Mesenchymal stem cell (in vitro differentiated cells and primary cell): ENCODE results near the gene SLC25A29.

Experiments
- DNase-seq: peaks from one replicate; pipeline ENCODE4 v3.0.0-alpha.2; 2013
- H2AFZ ChIP-seq: one replicate; pipeline ENCODE4 v1.6.1; 2013; ENCODE audit warnings: low read depth, mild to moderate bottlenecking, control low read depth, inconsistent platforms, low read length, moderate library complexity
- H2AK5ac ChIP-seq: 2 replicates; pipeline ENCODE4 v1.6.1; 2013; ENCODE audit warnings: low read length, moderate library complexity, mild to moderate bottlenecking, inconsistent platforms; ENCODE audit not compliant: severe bottlenecking
- H2BK120ac ChIP-seq: one replicate; pipeline ENCODE4 v1.6.1; 2013; ENCODE audit warnings: low read depth, mild to moderate bottlenecking, inconsistent platforms, low read length, moderate library complexity
- H2BK12ac ChIP-seq, 2 experiments: one replicate each; pipeline ENCODE4 v1.6.1; 2013; ENCODE audit warnings: inconsistent platforms in 2 of 2, low read length in 2 of 2, mild to moderate bottlenecking in 2 of 2, moderate library complexity in 2 of 2, control low read depth in 1 of 2
- H2BK15ac ChIP-seq: one replicate; pipeline ENCODE4 v1.6.1; 2013; ENCODE audit warnings: mild to moderate bottlenecking, low read depth, inconsistent platforms; ENCODE audit not compliant: poor library complexity, severe bottlenecking
- H2BK5ac ChIP-seq: 2 replicates; pipeline ENCODE4 v1.6.1; 2013; ENCODE audit warnings: low read depth, mild to moderate bottlenecking, low read length, control low read depth, inconsistent platforms; ENCODE audit not compliant: poor library complexity, severe bottlenecking
- H3K14ac ChIP-seq, 2 experiments: one replicate each; pipeline ENCODE4 v1.6.1; 2013; ENCODE audit warnings: inconsistent platforms in 2 of 2, low read length in 2 of 2, control low read depth in 1 of 2, mild to moderate bottlenecking in 1 of 2, moderate library complexity in 1 of 2
- H3K18ac ChIP-seq, 2 experiments: one replicate each; pipeline ENCODE4 v1.6.1; 2013; ENCODE audit warnings: inconsistent platforms in 2 of 2, low read length in 2 of 2, control low read depth in 1 of 2, low read depth in 1 of 2, mild to moderate bottlenecking in 1 of 2
- H3K23ac ChIP-seq, 2 experiments: one replicate each; pipeline ENCODE4 v1.6.1; 2013; ENCODE audit warnings: inconsistent platforms in 2 of 2, low read length in 2 of 2, mild to moderate bottlenecking in 2 of 2, moderate library complexity in 2 of 2, control low read depth in 1 of 2
- H3K27ac ChIP-seq: 2 replicates; pipeline ENCODE4 v1.5.1; 2013; ENCODE audit warnings: mild to moderate bottlenecking, moderate library complexity, low read length, control low read depth, inconsistent platforms; ENCODE audit not compliant: poor library complexity, severe bottlenecking
- H3K27me3 ChIP-seq, 2 experiments: 2 replicates each; pipeline versions ENCODE4 v1.6.1 to v1.7.0; 2013; ENCODE audit warnings: low read length in 2 of 2, mild to moderate bottlenecking in 2 of 2, moderate library complexity in 2 of 2, control low read depth in 1 of 2, inconsistent platforms in 1 of 2; ENCODE audit not compliant: control insufficient read depth in 1 of 2, insufficient read depth in 1 of 2
- H3K36me3 ChIP-seq, 2 experiments: 2 replicates each; pipeline versions ENCODE4 v1.6.1 to v1.7.0; 2013; ENCODE audit warnings: low read length in 2 of 2, control low read depth in 1 of 2, inconsistent platforms in 1 of 2, low read depth in 1 of 2, mild to moderate bottlenecking in 1 of 2; ENCODE audit not compliant: insufficient read depth in 2 of 2, control insufficient read depth in 1 of 2
- H3K4ac ChIP-seq, 2 experiments: one replicate each; pipeline ENCODE4 v1.6.1; 2013; ENCODE audit warnings: inconsistent platforms in 2 of 2, low read length in 2 of 2, mild to moderate bottlenecking in 2 of 2, moderate library complexity in 2 of 2, control low read depth in 1 of 2, low read depth in 1 of 2
- H3K4me1 ChIP-seq: 2 replicates; pipeline ENCODE4 v1.6.1; 2013; ENCODE audit warnings: low read depth, low read length, control low read depth; ENCODE audit not compliant: control insufficient read depth, insufficient read depth
- H3K4me2 ChIP-seq: 2 replicates; pipeline ENCODE4 v1.6.1; 2013; ENCODE audit warnings: low read length, mild to moderate bottlenecking, inconsistent platforms; ENCODE audit not compliant: poor library complexity, severe bottlenecking
- H3K4me3 ChIP-seq, 2 experiments: 2 replicates each; pipeline versions ENCODE4 v1.5.1 to v1.7.0; 2013; ENCODE audit warnings: low read length in 2 of 2, mild to moderate bottlenecking in 2 of 2, control low read depth in 1 of 2, low read depth in 1 of 2; ENCODE audit not compliant: insufficient read depth in 1 of 2
- H3K79me1 ChIP-seq: replicated peaks from 2 replicates; pipeline ENCODE4 v1.6.1; 2013; ENCODE audit warnings: mild to moderate bottlenecking, control low read depth, low read length, inconsistent platforms; ENCODE audit not compliant: poor library complexity, severe bottlenecking
- H3K9ac ChIP-seq: 2 replicates; pipeline ENCODE4 v1.7.0; 2013; ENCODE audit warnings: mild to moderate bottlenecking, low read length, moderate library complexity
- H3K9me3 ChIP-seq: 2 replicates; pipeline ENCODE4 v1.7.0; 2013; ENCODE audit warnings: mild to moderate bottlenecking, low read length; ENCODE audit not compliant: control insufficient read depth
- H4K8ac ChIP-seq: one replicate; pipeline ENCODE4 v1.6.1; 2013; ENCODE audit warnings: inconsistent platforms, mild to moderate bottlenecking, low read length, moderate library complexity
- H4K91ac ChIP-seq: one replicate; pipeline ENCODE4 v1.6.1; 2013; ENCODE audit warnings: mild to moderate bottlenecking, low read length, inconsistent platforms
- WGBS: methylation state at CpG from one replicate; pipeline ENCODE4 v1.1.7; 2013; ENCODE audit warnings: mixed read lengths; 5-methylcytosine and 5-hydroxymethylcytosine counted together

SLC25A29 gene

DNA sequence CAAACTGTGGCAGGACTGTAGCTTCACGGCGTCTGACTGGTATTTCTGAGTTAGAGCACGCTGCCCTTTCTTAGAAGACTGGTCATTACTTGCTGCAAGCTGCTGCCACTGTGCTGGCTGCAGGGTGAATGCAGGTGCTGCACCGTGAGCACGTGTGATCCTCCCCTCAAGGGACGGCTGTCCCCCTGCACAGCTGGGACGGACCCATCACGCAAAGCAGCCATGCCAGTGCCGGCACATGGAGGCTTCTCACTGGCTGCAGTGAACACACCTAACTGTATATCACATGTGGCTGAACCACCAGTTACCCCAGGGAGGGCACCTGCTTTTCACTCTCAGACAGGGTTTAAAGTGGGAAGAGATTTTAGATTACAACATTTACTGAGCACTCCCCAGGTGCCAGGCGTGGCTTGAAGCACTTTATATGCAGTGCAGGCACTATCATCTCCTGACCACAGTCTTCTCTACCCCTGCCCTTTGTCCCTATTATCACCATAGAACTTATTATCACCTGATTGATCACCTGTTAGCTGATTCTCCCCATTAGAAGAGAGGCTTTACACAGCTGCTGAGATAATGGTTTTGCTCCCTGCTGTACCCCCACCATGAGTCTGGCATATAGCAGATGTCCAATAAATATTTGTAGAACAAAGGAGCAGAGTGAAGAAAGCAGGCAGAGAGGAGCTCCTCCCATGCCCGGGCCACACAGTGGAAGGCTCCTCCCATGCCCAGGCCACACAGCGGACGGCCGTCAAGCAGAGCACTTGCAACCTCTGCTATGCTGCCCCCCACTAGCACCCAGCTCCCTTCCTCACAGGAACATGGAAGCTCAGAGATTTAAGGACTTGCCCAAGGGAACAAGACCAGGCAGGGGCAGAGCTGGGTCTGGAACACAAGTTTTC lies 42.8 kb upstream of the SLC25A29 start:
- Histone ChIP-seq H2BK15ac (no peak overlapping the region), H3K4me3 (no peak overlapping the region), H3K79me1 (peaks cover 1% of the 10 kb centered on the region), H3K9me3 (no peaks in the 10 kb centered on the region), H3K4ac (no peak overlapping the region), H2BK12ac (no peak overlapping the region), H3K4me2 (no peak overlapping the region), H3K27me3 (no peaks in the 10 kb centered on the region), H2AK5ac (no peak overlapping the region), H3K23ac (no peak overlapping the region), H4K91ac (no peak overlapping the region), H3K36me3 (peaks cover 59 to 74% of the 10 kb centered on the region in 2 experiments), H2BK5ac (no peak overlapping the region), H2BK120ac (no peak overlapping the region), H3K4me1 (no peaks in the 10 kb centered on the region), H3K9ac (no peak overlapping the region), H3K27ac (no peak overlapping the region), H4K8ac (no peak overlapping the region), H3K18ac (no peak overlapping the region), H2AFZ (no peak overlapping the region), H3K14ac (no peak overlapping the region)
- DNase-seq = no peak
- 94% methylated on average over 14 of the region's 14 CpGs for WGBS

DNA sequence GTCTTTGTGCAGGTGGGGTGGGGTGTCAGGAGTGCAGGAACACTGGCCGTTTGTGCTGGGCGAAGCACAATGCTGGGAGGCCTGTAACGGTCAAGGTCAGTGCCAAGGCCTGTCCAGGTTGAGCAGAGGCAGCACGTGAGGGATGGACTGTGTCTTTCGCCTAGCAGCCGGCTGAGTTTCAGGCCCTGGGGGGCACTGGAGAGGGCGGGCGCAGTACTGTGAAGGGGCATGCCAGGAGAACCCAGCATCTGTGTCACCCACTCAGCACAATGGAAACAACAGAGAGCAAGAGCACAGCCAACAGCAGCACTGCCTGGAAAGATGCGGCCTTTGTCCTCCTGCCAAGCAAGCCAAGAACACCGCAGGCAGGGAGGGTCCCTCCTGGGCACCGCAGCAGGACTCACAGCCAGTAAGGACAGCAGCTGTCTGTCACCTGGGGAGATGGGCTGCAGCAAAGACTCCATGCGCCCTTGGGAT lies 42.0 kb upstream of the SLC25A29 start:
- no peak overlapping the region for H2BK15ac ChIP-seq
- peaks cover 54 to 69% of the 10 kb centered on the region in 2 experiments for H3K36me3 ChIP-seq
- H2BK120ac ChIP-seq = no peak overlapping the region
- no peak for DNase-seq
- H3K4me2 ChIP-seq = no peak overlapping the region
- H4K91ac ChIP-seq = no peak overlapping the region
- H2AFZ ChIP-seq = no peak overlapping the region
- no peak overlapping the region for H3K9ac ChIP-seq
- H3K79me1 ChIP-seq = peaks cover 1% of the 10 kb centered on the region
- no peaks in the 10 kb centered on the region for H3K9me3 ChIP-seq
- no peak overlapping the region for H2BK5ac ChIP-seq
- no peak overlapping the region for H2AK5ac ChIP-seq
- H3K23ac ChIP-seq = no peak overlapping the region
- no peak overlapping the region for H3K27ac ChIP-seq
- no peaks in the 10 kb centered on the region for H3K27me3 ChIP-seq
- no peak overlapping the region for H3K4me3 ChIP-seq
- no peak overlapping the region for H4K8ac ChIP-seq
- H2BK12ac ChIP-seq = no peak overlapping the region
- no peak overlapping the region for H3K4ac ChIP-seq
- H3K14ac ChIP-seq = no peak overlapping the region
- H3K18ac ChIP-seq = no peak overlapping the region
- 98% methylated on average over 12 of the region's 12 CpGs for WGBS
- no peaks in the 10 kb centered on the region for H3K4me1 ChIP-seq

DNA sequence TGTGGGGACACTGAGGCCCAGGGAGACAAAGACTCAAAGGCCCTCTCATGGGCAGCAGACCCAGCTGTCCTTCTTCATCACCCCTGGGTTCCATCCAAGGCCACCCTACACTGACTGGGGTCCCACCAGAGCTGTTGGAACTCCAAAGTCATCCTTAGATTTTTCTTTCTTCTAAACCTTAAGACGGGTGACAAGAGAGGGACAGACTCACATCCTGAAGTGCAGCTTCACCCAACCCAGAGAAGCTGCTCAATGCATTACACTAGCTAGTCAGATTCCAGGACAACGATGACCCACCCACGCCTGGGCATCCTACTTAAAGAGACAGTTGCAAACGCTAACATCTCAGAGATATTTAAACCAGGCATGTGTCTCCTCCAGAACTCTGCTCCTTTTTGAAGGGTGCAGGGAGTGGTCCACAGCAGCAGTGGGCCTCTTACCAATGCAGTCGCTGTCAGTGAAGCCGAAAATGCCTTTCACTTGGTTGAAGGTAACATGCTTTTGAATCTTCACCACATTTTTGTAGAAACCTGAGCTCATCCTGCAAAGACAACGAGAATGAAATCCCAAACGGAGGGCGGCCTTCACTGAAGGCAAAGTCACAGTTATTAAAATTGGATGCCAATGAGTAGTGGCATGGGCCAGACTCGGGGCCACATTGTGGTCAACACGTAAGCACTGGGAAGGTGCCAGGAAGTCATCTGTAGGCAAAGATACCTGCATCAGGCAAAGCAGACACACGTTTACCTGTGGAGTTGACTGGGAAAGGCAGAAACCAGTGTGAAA lies 40.3 kb upstream of the SLC25A29 start:
- Histone ChIP-seq H3K14ac (no peak overlapping the region), H3K27ac (no peak overlapping the region), H3K9ac (no peak overlapping the region), H3K9me3 (no peaks in the 10 kb centered on the region), H3K36me3 (peaks cover 59 to 70% of the 10 kb centered on the region in 2 experiments), H2BK15ac (no peak overlapping the region), H4K91ac (no peak overlapping the region), H3K4me3 (no peak overlapping the region), H3K27me3 (no peaks in the 10 kb centered on the region), H2AFZ (no peak overlapping the region), H2BK12ac (no peak overlapping the region), H3K4ac (no peak overlapping the region), H3K23ac (no peak overlapping the region), H3K79me1 (peaks cover 1% of the 10 kb centered on the region), H4K8ac (no peak overlapping the region), H2BK120ac (no peak overlapping the region), H2BK5ac (no peak overlapping the region), H3K4me1 (peaks cover 7% of the 10 kb centered on the region), H2AK5ac (no peak overlapping the region), H3K4me2 (no peak overlapping the region), H3K18ac (no peak overlapping the region)
- no peak for DNase-seq
- WGBS = 97% methylated on average over 12 of the region's 12 CpGs

DNA sequence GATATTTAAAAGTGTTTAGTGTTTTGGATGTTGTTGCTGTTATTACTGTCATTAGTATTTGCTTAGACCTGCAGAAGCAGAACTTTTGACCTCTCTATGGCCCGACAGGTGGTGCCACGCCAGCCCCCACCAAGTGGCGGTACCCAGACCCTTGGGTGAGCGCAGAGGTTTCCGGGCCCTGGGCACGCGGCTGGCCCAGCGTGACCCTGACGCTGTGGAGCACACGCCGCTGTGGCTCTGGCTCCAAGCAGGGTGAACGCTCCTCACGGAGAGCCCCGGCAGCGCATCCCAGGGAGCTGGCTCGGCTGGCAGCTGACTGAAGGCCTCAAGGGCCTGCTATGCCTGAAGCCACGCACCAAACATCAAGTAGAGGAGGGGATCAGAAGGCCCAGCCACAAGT lies 39.5 kb upstream of the SLC25A29 start:
- H2BK12ac ChIP-seq = peak overlapping the region in 1 of 2 experiments; percentile 18
- no peak overlapping the region for H3K23ac ChIP-seq
- no peak overlapping the region for H2BK5ac ChIP-seq
- H3K4ac ChIP-seq = no peak overlapping the region
- no peak overlapping the region for H3K27ac ChIP-seq
- no peaks in the 10 kb centered on the region for H3K27me3 ChIP-seq
- no peak overlapping the region for H4K8ac ChIP-seq
- no peak overlapping the region for H3K4me3 ChIP-seq
- no peak overlapping the region for H2AK5ac ChIP-seq
- H2BK120ac ChIP-seq = no peak overlapping the region
- H4K91ac ChIP-seq = no peak overlapping the region
- peaks cover 1% of the 10 kb centered on the region for H3K79me1 ChIP-seq
- no peak overlapping the region for H3K14ac ChIP-seq
- no peak overlapping the region for H2AFZ ChIP-seq
- no peak overlapping the region for H3K4me2 ChIP-seq
- H3K4me1 ChIP-seq = peaks cover 13% of the 10 kb centered on the region
- 97% methylated on average over 17 of the region's 17 CpGs for WGBS
- DNase-seq = no peak
- peaks cover 51 to 63% of the 10 kb centered on the region in 2 experiments for H3K36me3 ChIP-seq
- no peak overlapping the region for H3K9ac ChIP-seq
- H2BK15ac ChIP-seq = no peak overlapping the region
- H3K18ac ChIP-seq = no peak overlapping the region
- no peaks in the 10 kb centered on the region for H3K9me3 ChIP-seq
